Measurements from ENCODE around the gene WDR33.
"Not testable (repeated sequence)": the region's sequence is repeated elsewhere in the genome, so short reads cannot be mapped to it uniquely, and the experiment has no call there.

The WDR33 gene

GRCh38 chr2:127810619-127811396, at the start of gene WDR33:
Gene WDR33, minus strand, starts transcription at chr2:127811171. Its CDS starts 40,190 bp downstream, at chr2:127770981.
- in situ Hi-C loops (cut with MboI; ENCODE audit: low sequenced_read_pairs), result no loop called here

- in situ Hi-C loops (cut with MboI; ENCODE audit: low sequenced_read_pairs), result no loop called here
Measured at GRCh38 chr2:127860130-127860529, 49.2 kb upstream of the WDR33 start.

- in situ Hi-C loops (cut with MboI; ENCODE audit: low sequenced_read_pairs), result no loop called here
Measured at GRCh38 chr2:127859712-127860085, 48.7 kb upstream of the WDR33 start.

- in situ Hi-C loops (cut with MboI; ENCODE audit: low sequenced_read_pairs), result no loop called here
Measured at GRCh38 chr2:127857265-127857808, 46.4 kb upstream of the WDR33 start.

- in situ Hi-C loops (cut with MboI; ENCODE audit: low sequenced_read_pairs), result no loop called here
Measured at GRCh38 chr2:127853671-127854070, 42.7 kb upstream of the WDR33 start.

- in situ Hi-C loops (cut with MboI; ENCODE audit: low sequenced_read_pairs), result no loop called here
Measured at GRCh38 chr2:127852388-127852787, 41.4 kb upstream of the WDR33 start.

- in situ Hi-C loops (cut with MboI; ENCODE audit: low sequenced_read_pairs), result no loop called here
Measured at GRCh38 chr2:127847931-127848330, 37.0 kb upstream of the WDR33 start.

- in situ Hi-C loops (cut with MboI; ENCODE audit: low sequenced_read_pairs), result no loop called here
Measured at GRCh38 chr2:127844973-127845372, 34.0 kb upstream of the WDR33 start.

- in situ Hi-C loops (cut with MboI; ENCODE audit: low sequenced_read_pairs), result no loop called here
Measured at GRCh38 chr2:127843677-127844076, 32.7 kb upstream of the WDR33 start.

- in situ Hi-C loops (cut with MboI; ENCODE audit: low sequenced_read_pairs), result no loop called here
Measured at GRCh38 chr2:127841466-127842178, 30.7 kb upstream of the WDR33 start.

GRCh38 chr2:127840893-127841292, 29.9 kb upstream of the WDR33 start:
- in situ Hi-C loops (cut with MboI; ENCODE audit: low sequenced_read_pairs), result no loop called here

- in situ Hi-C loops (cut with MboI; ENCODE audit: low sequenced_read_pairs), result no loop called here
Measured at GRCh38 chr2:127834951-127835350, 24.0 kb upstream of the WDR33 start.

- in situ Hi-C loops (cut with MboI; ENCODE audit: low sequenced_read_pairs), result no loop called here
Measured at GRCh38 chr2:127829845-127830246, 18.9 kb upstream of the WDR33 start.

GRCh38 chr2:127826708-127827107, 15.7 kb upstream of the WDR33 start:
- in situ Hi-C loops (cut with MboI; ENCODE audit: low sequenced_read_pairs), result not testable (repeated sequence)

GRCh38 chr2:127826047-127826446, 15.1 kb upstream of the WDR33 start:
- in situ Hi-C loops (cut with MboI; ENCODE audit: low sequenced_read_pairs), result no loop called here

- in situ Hi-C loops (cut with MboI; ENCODE audit: low sequenced_read_pairs), result no loop called here
Measured at GRCh38 chr2:127820080-127820668, 9.2 kb upstream of the WDR33 start.

- in situ Hi-C loops (cut with MboI; ENCODE audit: low sequenced_read_pairs), result no loop called here
Measured at GRCh38 chr2:127818794-127819425, 7.9 kb upstream of the WDR33 start.

- in situ Hi-C loops (cut with MboI; ENCODE audit: low sequenced_read_pairs), result no loop called here
Measured at GRCh38 chr2:127818241-127818640, 7.3 kb upstream of the WDR33 start.

- in situ Hi-C loops (cut with MboI; ENCODE audit: low sequenced_read_pairs), result no loop called here
Measured at GRCh38 chr2:127814677-127815076, 3.7 kb upstream of the WDR33 start.

GRCh38 chr2:127812441-127812840, 1.5 kb upstream of the WDR33 start:
- in situ Hi-C loops (cut with MboI; ENCODE audit: low sequenced_read_pairs), result not testable (repeated sequence)
